ENCODE results near the gene COL20A1. TPM values are rescaled to one million over a fixed set of nuclear protein-coding genes. Genes with fewer than 3 reads are reported as not detected.

The COL20A1 gene
- polyA plus RNA-seq (2013, experiment 1 of 2): not detected
- not detected for polyA plus RNA-seq (2013, experiment 2 of 2)

- Histone ChIP-seq H3K4me2 (ENCODE audit: low read length, poor library complexity, severe bottlenecking) (no peak within 1 kb of the TSS), H2BK5ac (ENCODE audit: low read depth, low read length, poor library complexity, severe bottlenecking) (no peak within 1 kb of the TSS), H3K79me1 (replicated peaks; ENCODE audit: low read length, poor library complexity, severe bottlenecking) (peaks cover 6% of the 10 kb centered on the region), H3K4ac (ENCODE audit: low read depth in 1 of 2, low read length in 2 of 2) (no peak within 1 kb of the TSS), H2AK5ac (ENCODE audit: low read length, severe bottlenecking) (no peak within 1 kb of the TSS), H2BK12ac (ENCODE audit: low read length in 2 of 2) (no peak within 1 kb of the TSS), H3K9ac (ENCODE audit: low read length) (no peak within 1 kb of the TSS), H3K27ac (ENCODE audit: low read length, poor library complexity, severe bottlenecking) (no peak within 1 kb of the TSS), H3K36me3 (ENCODE audit: control insufficient read depth in 1 of 2, insufficient read depth in 2 of 2, low read depth in 1 of 2, low read length in 2 of 2) (peaks cover 17 to 40% of the 10 kb centered on the region in 2 experiments), H3K14ac (ENCODE audit: low read length in 2 of 2) (peak within 1 kb of the TSS in 1 of 2 experiments; percentile 6), H3K23ac (ENCODE audit: low read length in 2 of 2) (no peak within 1 kb of the TSS), H2AFZ (ENCODE audit: low read depth, low read length) (no peak within 1 kb of the TSS), H3K27me3 (ENCODE audit: control insufficient read depth in 1 of 2, insufficient read depth in 1 of 2, low read length in 2 of 2) (peaks cover 24 to 56% of the 10 kb centered on the region in 2 experiments), H3K9me3 (ENCODE audit: control insufficient read depth, low read length) (no peaks in the 10 kb centered on the region), H4K91ac (ENCODE audit: low read length) (no peak within 1 kb of the TSS), H3K4me3 (ENCODE audit: insufficient read depth in 1 of 2, low read depth in 1 of 2, low read length in 2 of 2) (no peak within 1 kb of the TSS), H4K8ac (ENCODE audit: low read length) (no peak within 1 kb of the TSS), H3K18ac (ENCODE audit: low read depth in 1 of 2, low read length in 2 of 2) (no peak within 1 kb of the TSS), H2BK120ac (ENCODE audit: low read depth, low read length) (no peak within 1 kb of the TSS), H3K4me1 (ENCODE audit: control insufficient read depth, insufficient read depth, low read depth, low read length) (peaks cover 30% of the 10 kb centered on the region), H2BK15ac (ENCODE audit: low read depth, poor library complexity, severe bottlenecking) (no peak within 1 kb of the TSS)
- 59% methylated on average over 7 of the region's 7 CpGs for WGBS
- no peak for DNase-seq
Observed at GRCh38 chr20:63292904-63293303, at the start of gene COL20A1. TSS of gene COL20A1 (plus strand) at chr20:63293186. CDS start at chr20:63295108, 1,922 bp downstream.

- DNase-seq: no peak
- no peak overlapping the region for H2BK5ac ChIP-seq (ENCODE audit: low read depth, low read length, poor library complexity, severe bottlenecking)
- H2AK5ac ChIP-seq (ENCODE audit: low read length, severe bottlenecking): no peak overlapping the region
- H3K79me1 ChIP-seq (replicated peaks; ENCODE audit: low read length, poor library complexity, severe bottlenecking): peaks cover 6% of the 10 kb centered on the region
- H2BK12ac ChIP-seq (ENCODE audit: low read length in 2 of 2): peak overlapping the region in 1 of 2 experiments; percentile 22
- WGBS: 89% methylated on average over 25 of the region's 25 CpGs
- no peak overlapping the region for H3K9ac ChIP-seq (ENCODE audit: low read length)
- H3K4me2 ChIP-seq (ENCODE audit: low read length, poor library complexity, severe bottlenecking): no peak overlapping the region
- no peak overlapping the region for H2AFZ ChIP-seq (ENCODE audit: low read depth, low read length)
- H3K4me1 ChIP-seq (ENCODE audit: control insufficient read depth, insufficient read depth, low read depth, low read length): peaks cover 48% of the 10 kb centered on the region
- peaks cover 0 to 49% of the 10 kb centered on the region in 2 experiments for H3K27me3 ChIP-seq (ENCODE audit: control insufficient read depth in 1 of 2, insufficient read depth in 1 of 2, low read length in 2 of 2)
- H3K27ac ChIP-seq (ENCODE audit: low read length, poor library complexity, severe bottlenecking): no peak overlapping the region
- no peak overlapping the region for H4K8ac ChIP-seq (ENCODE audit: low read length)
- no peaks in the 10 kb centered on the region for H3K9me3 ChIP-seq (ENCODE audit: control insufficient read depth, low read length)
- no peak overlapping the region for H4K91ac ChIP-seq (ENCODE audit: low read length)
- peak overlapping the region; percentile 74 for H2BK15ac ChIP-seq (ENCODE audit: low read depth, poor library complexity, severe bottlenecking)
- peaks cover 0 to 74% of the 10 kb centered on the region in 2 experiments for H3K36me3 ChIP-seq (ENCODE audit: control insufficient read depth in 1 of 2, insufficient read depth in 2 of 2, low read depth in 1 of 2, low read length in 2 of 2)
- no peak overlapping the region for H3K4me3 ChIP-seq (ENCODE audit: insufficient read depth in 1 of 2, low read depth in 1 of 2, low read length in 2 of 2)
- no peak overlapping the region for H3K14ac ChIP-seq (ENCODE audit: low read length in 2 of 2)
- H3K4ac ChIP-seq (ENCODE audit: low read depth in 1 of 2, low read length in 2 of 2): no peak overlapping the region
- H3K18ac ChIP-seq (ENCODE audit: low read depth in 1 of 2, low read length in 2 of 2): no peak overlapping the region
- no peak overlapping the region for H2BK120ac ChIP-seq (ENCODE audit: low read depth, low read length)
- H3K23ac ChIP-seq (ENCODE audit: low read length in 2 of 2): no peak overlapping the region
Observed at GRCh38 chr20:63243604-63244247, 49.3 kb upstream of the COL20A1 start.

- H2BK12ac ChIP-seq (ENCODE audit: low read length in 2 of 2): no peak overlapping the region
- DNase-seq: no peak
- no peak overlapping the region for H2AFZ ChIP-seq (ENCODE audit: low read depth, low read length)
- no peak overlapping the region for H2BK120ac ChIP-seq (ENCODE audit: low read depth, low read length)
- no peak overlapping the region for H3K14ac ChIP-seq (ENCODE audit: low read length in 2 of 2)
- no peak overlapping the region for H3K9ac ChIP-seq (ENCODE audit: low read length)
- H3K4me1 ChIP-seq (ENCODE audit: control insufficient read depth, insufficient read depth, low read depth, low read length): peaks cover 50% of the 10 kb centered on the region
- no peak overlapping the region for H3K23ac ChIP-seq (ENCODE audit: low read length in 2 of 2)
- WGBS: 93% methylated on average over 10 of the region's 10 CpGs
- peak overlapping the region in 1 of 2 experiments; percentile 24 for H3K4me3 ChIP-seq (ENCODE audit: insufficient read depth in 1 of 2, low read depth in 1 of 2, low read length in 2 of 2)
- H2AK5ac ChIP-seq (ENCODE audit: low read length, severe bottlenecking): no peak overlapping the region
- H3K9me3 ChIP-seq (ENCODE audit: control insufficient read depth, low read length): no peaks in the 10 kb centered on the region
- no peak overlapping the region for H4K8ac ChIP-seq (ENCODE audit: low read length)
- H4K91ac ChIP-seq (ENCODE audit: low read length): no peak overlapping the region
- no peak overlapping the region for H2BK5ac ChIP-seq (ENCODE audit: low read depth, low read length, poor library complexity, severe bottlenecking)
- H3K4ac ChIP-seq (ENCODE audit: low read depth in 1 of 2, low read length in 2 of 2): no peak overlapping the region
- H3K79me1 ChIP-seq (replicated peaks; ENCODE audit: low read length, poor library complexity, severe bottlenecking): peaks cover 7% of the 10 kb centered on the region
- H3K27me3 ChIP-seq (ENCODE audit: control insufficient read depth in 1 of 2, insufficient read depth in 1 of 2, low read length in 2 of 2): peaks cover 0 to 57% of the 10 kb centered on the region in 2 experiments
- H3K36me3 ChIP-seq (ENCODE audit: control insufficient read depth in 1 of 2, insufficient read depth in 2 of 2, low read depth in 1 of 2, low read length in 2 of 2): peaks cover 0 to 75% of the 10 kb centered on the region in 2 experiments
- no peak overlapping the region for H3K4me2 ChIP-seq (ENCODE audit: low read length, poor library complexity, severe bottlenecking)
- no peak overlapping the region for H3K18ac ChIP-seq (ENCODE audit: low read depth in 1 of 2, low read length in 2 of 2)
- no peak overlapping the region for H2BK15ac ChIP-seq (ENCODE audit: low read depth, poor library complexity, severe bottlenecking)
- H3K27ac ChIP-seq (ENCODE audit: low read length, poor library complexity, severe bottlenecking): no peak overlapping the region
Observed at GRCh38 chr20:63244468-63244867, 48.5 kb upstream of the COL20A1 start.

- H4K91ac ChIP-seq (ENCODE audit: low read length): no peak overlapping the region
- H3K27ac ChIP-seq (ENCODE audit: low read length, poor library complexity, severe bottlenecking): no peak overlapping the region
- no peaks in the 10 kb centered on the region for H3K9me3 ChIP-seq (ENCODE audit: control insufficient read depth, low read length)
- peak overlapping the region in 1 of 2 experiments; percentile 40 for H3K23ac ChIP-seq (ENCODE audit: low read length in 2 of 2)
- H2AK5ac ChIP-seq (ENCODE audit: low read length, severe bottlenecking): peak overlapping the region; percentile 24
- no peak overlapping the region for H2AFZ ChIP-seq (ENCODE audit: low read depth, low read length)
- peak overlapping the region in 1 of 2 experiments; percentile 1 for H3K14ac ChIP-seq (ENCODE audit: low read length in 2 of 2)
- no peak overlapping the region for H2BK120ac ChIP-seq (ENCODE audit: low read depth, low read length)
- no peak overlapping the region for H2BK5ac ChIP-seq (ENCODE audit: low read depth, low read length, poor library complexity, severe bottlenecking)
- WGBS: 38% methylated on average over 47 of the region's 50 CpGs
- peaks cover 0 to 76% of the 10 kb centered on the region in 2 experiments for H3K36me3 ChIP-seq (ENCODE audit: control insufficient read depth in 1 of 2, insufficient read depth in 2 of 2, low read depth in 1 of 2, low read length in 2 of 2)
- H2BK15ac ChIP-seq (ENCODE audit: low read depth, poor library complexity, severe bottlenecking): no peak overlapping the region
- H4K8ac ChIP-seq (ENCODE audit: low read length): peak overlapping the region; percentile 48
- H2BK12ac ChIP-seq (ENCODE audit: low read length in 2 of 2): no peak overlapping the region
- H3K4me3 ChIP-seq (ENCODE audit: insufficient read depth in 1 of 2, low read depth in 1 of 2, low read length in 2 of 2): no peak overlapping the region
- peaks cover 13% of the 10 kb centered on the region for H3K79me1 ChIP-seq (replicated peaks; ENCODE audit: low read length, poor library complexity, severe bottlenecking)
- DNase-seq: no peak
- H3K18ac ChIP-seq (ENCODE audit: low read depth in 1 of 2, low read length in 2 of 2): peak overlapping the region in 1 of 2 experiments; percentile 13
- no peak overlapping the region for H3K9ac ChIP-seq (ENCODE audit: low read length)
- peak overlapping the region; percentile 14 for H3K4me2 ChIP-seq (ENCODE audit: low read length, poor library complexity, severe bottlenecking)
- H3K4ac ChIP-seq (ENCODE audit: low read depth in 1 of 2, low read length in 2 of 2): no peak overlapping the region
- H3K4me1 ChIP-seq (ENCODE audit: control insufficient read depth, insufficient read depth, low read depth, low read length): peaks cover 55% of the 10 kb centered on the region
- H3K27me3 ChIP-seq (ENCODE audit: control insufficient read depth in 1 of 2, insufficient read depth in 1 of 2, low read length in 2 of 2): peaks cover 0 to 65% of the 10 kb centered on the region in 2 experiments
Observed at GRCh38 chr20:63246490-63247288, 46.3 kb upstream of the COL20A1 start.

Data from mesenchymal stem cell (in vitro differentiated cells and primary cell).